WTC11 (cell line): Measurements from ENCODE around the gene SF3B4. TPM values are rescaled to one million over a fixed set of nuclear protein-coding genes. Genes with fewer than 3 reads are reported as not detected.
"Not testable (repeated sequence)": the region's sequence is repeated elsewhere in the genome, so short reads cannot be mapped to it uniquely, and the experiment has no call there.

Experiments used
- ATAC-seq: fragments of 200-7000 bp; cut with Tn5 transposase; 2 replicates; pipeline ENCODE4 v1.10.0; 2021; ENCODE audit warnings: mild to moderate bottlenecking, moderate library complexity
- CTCF ChIA-PET: fragments of 300-600 bp; sonication (Branson Sonifier 250); formaldehyde crosslinking; loops from one replicate; lab custom pipeline; 2021; ENCODE audit warnings: antibody characterized with exemption; lab: Charles Lee
- POLR2A ChIA-PET: fragments of 350-600 bp; sonication (Branson Sonifier 250); formaldehyde crosslinking; loops from one replicate; lab custom pipeline; 2021; ENCODE audit warnings: antibody characterized with exemption; lab: Charles Lee
- DNase-seq: peaks from one replicate; pipeline ENCODE4 v3.0.0; 2021; ENCODE audit warnings: low spot score
- H3K27ac Mint-ChIP-seq: 2 replicates; pipeline ENCODE4 v1.8.0; 2021; ENCODE audit warnings: mixed read lengths
- H3K27me3 Mint-ChIP-seq: 2 replicates; pipeline ENCODE4 v1.8.0; 2021; ENCODE audit warnings: low read depth, mild to moderate bottlenecking, moderate library complexity, mixed read lengths
- H3K36me3 Mint-ChIP-seq: 2 replicates; pipeline ENCODE4 v1.8.0; 2021; ENCODE audit warnings: mixed read lengths
- H3K4me1 Mint-ChIP-seq: 2 replicates; pipeline ENCODE4 v1.8.0; 2022; ENCODE audit warnings: mixed read lengths
- H3K4me3 Mint-ChIP-seq: 2 replicates; pipeline ENCODE4 v1.8.0; 2021; ENCODE audit warnings: mild to moderate bottlenecking, moderate library complexity, mixed read lengths
- H3K9me3 Mint-ChIP-seq: 2 replicates; pipeline ENCODE4 v1.8.0; 2021; ENCODE audit warnings: mixed read lengths
- ARID4B ChIP-seq: sonication (generic); formaldehyde crosslinking; IDR thresholded peaks from 2 replicates; pipeline ENCODE4 v1.8.0; 2023; ENCODE audit warnings: missing genetic modification reagents, mild to moderate bottlenecking, borderline replicate concordance
- CREB1 ChIP-seq: sonication (generic); formaldehyde crosslinking; IDR thresholded peaks from 2 replicates; pipeline ENCODE4 v1.8.0; 2023; ENCODE audit warnings: mild to moderate bottlenecking, missing genetic modification reagents
- CREM ChIP-seq: sonication (generic); formaldehyde crosslinking; IDR thresholded peaks from 2 replicates; pipeline ENCODE4 v1.8.1; 2022; ENCODE audit warnings: mild to moderate bottlenecking, missing genetic modification reagents, moderate library complexity
- E2F5 ChIP-seq: sonication (generic); formaldehyde crosslinking; IDR thresholded peaks from 2 replicates; pipeline ENCODE4 v1.8.1; 2022; ENCODE audit warnings: mild to moderate bottlenecking, moderate library complexity, missing genetic modification reagents
- ELF4 ChIP-seq: sonication (generic); formaldehyde crosslinking; IDR thresholded peaks from 2 replicates; pipeline ENCODE4 v1.8.1; 2022; ENCODE audit warnings: low read depth, mild to moderate bottlenecking, moderate library complexity, missing genetic modification reagents
- IRF1 ChIP-seq: sonication (generic); formaldehyde crosslinking; IDR thresholded peaks from 2 replicates; pipeline ENCODE4 v1.8.0; 2023; ENCODE audit warnings: missing genetic modification reagents
- NFATC4 ChIP-seq: fragments of 250-450 bp; sonication (Bioruptor Pico); IDR thresholded peaks from 2 replicates; pipeline ENCODE4 v1.9.0; 2021; ENCODE audit warnings: mild to moderate bottlenecking
- RORB ChIP-seq: fragments of 250-450 bp; sonication (Bioruptor Pico); IDR thresholded peaks from 2 replicates; pipeline ENCODE4 v1.9.0; 2021; ENCODE audit warnings: mild to moderate bottlenecking
- SMAD3 ChIP-seq: sonication (generic); formaldehyde crosslinking; IDR thresholded peaks from 2 replicates; pipeline ENCODE4 v1.8.0; 2022; ENCODE audit warnings: missing genetic modification reagents, mild to moderate bottlenecking, borderline replicate concordance
- SOX15 ChIP-seq: fragments of 250-450 bp; sonication (Bioruptor Pico); IDR thresholded peaks from 2 replicates; pipeline ENCODE4 v1.9.0; 2021; ENCODE audit warnings: mild to moderate bottlenecking
- TEAD4 ChIP-seq: sonication (generic); formaldehyde crosslinking; IDR thresholded peaks from 2 replicates; pipeline ENCODE4 v1.8.0; 2022; ENCODE audit warnings: mild to moderate bottlenecking, missing genetic modification reagents
- TP53 ChIP-seq: sonication (generic); formaldehyde crosslinking; IDR thresholded peaks from 2 replicates; pipeline ENCODE4 v1.8.1; 2023; ENCODE audit warnings: mild to moderate bottlenecking, missing genetic modification reagents
- ZNF416 ChIP-seq: fragments of 250-450 bp; sonication (Bioruptor Pico); IDR thresholded peaks from 2 replicates; pipeline ENCODE4 v1.9.0; 2021; ENCODE audit warnings: mild to moderate bottlenecking, inconsistent platforms
- ZNF671 ChIP-seq: fragments of 250-450 bp; sonication (Bioruptor Pico); IDR thresholded peaks from 2 replicates; pipeline ENCODE4 v1.8.0; 2021; ENCODE audit warnings: mild to moderate bottlenecking
- ZSCAN18 ChIP-seq: fragments of 250-450 bp; sonication (Bioruptor Pico); IDR thresholded peaks from 2 replicates; pipeline ENCODE4 v2.1.2; 2022; ENCODE audit warnings: mild to moderate bottlenecking, moderate library complexity
- total RNA-seq: library from RNA; stranded (reverse); gene quantifications from 3 replicates; pipeline ENCODE4 v1.2.3, GENCODE V29; 2021
- TF ChIP-seq, protein P1 (sequence below): fragments of 250-450 bp; sonication (Bioruptor Pico); IDR thresholded peaks from 2 replicates; pipeline ENCODE4 v1.8.0; 2021; ENCODE audit warnings: mild to moderate bottlenecking
- TF ChIP-seq, protein P2 (sequence below): sonication (generic); formaldehyde crosslinking; IDR thresholded peaks from 2 replicates; pipeline ENCODE4 v1.8.1; 2022; ENCODE audit warnings: low read depth, mild to moderate bottlenecking, moderate library complexity, missing genetic modification reagents, borderline replicate concordance
- TF ChIP-seq, protein P3 (sequence below): sonication (generic); formaldehyde crosslinking; IDR thresholded peaks from 2 replicates; pipeline ENCODE4 v1.8.1; 2023; ENCODE audit warnings: mild to moderate bottlenecking, missing genetic modification reagents, moderate library complexity

The SF3B4 gene
- total RNA-seq, 1 experiment from 2014 or later, result 90.1 TPM

- TF ChIP-seq IRF1 (CRISPR knock-in tag), result no peak
Observed at GRCh38 chr1:149942207-149942606, 14.6 kb upstream of the SF3B4 start (continued).

- CTCF ChIA-PET, result no interaction called here
- no peaks in the 10 kb centered on the region; the same call in 1 of the 2 replicates for H3K27me3 Mint-ChIP-seq
- TF ChIP-seq, protein P1, sequence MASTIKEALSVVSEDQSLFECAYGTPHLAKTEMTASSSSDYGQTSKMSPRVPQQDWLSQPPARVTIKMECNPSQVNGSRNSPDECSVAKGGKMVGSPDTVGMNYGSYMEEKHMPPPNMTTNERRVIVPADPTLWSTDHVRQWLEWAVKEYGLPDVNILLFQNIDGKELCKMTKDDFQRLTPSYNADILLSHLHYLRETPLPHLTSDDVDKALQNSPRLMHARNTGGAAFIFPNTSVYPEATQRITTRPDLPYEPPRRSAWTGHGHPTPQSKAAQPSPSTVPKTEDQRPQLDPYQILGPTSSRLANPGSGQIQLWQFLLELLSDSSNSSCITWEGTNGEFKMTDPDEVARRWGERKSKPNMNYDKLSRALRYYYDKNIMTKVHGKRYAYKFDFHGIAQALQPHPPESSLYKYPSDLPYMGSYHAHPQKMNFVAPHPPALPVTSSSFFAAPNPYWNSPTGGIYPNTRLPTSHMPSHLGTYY (CRISPR knock-in tag), result no peak
- TF ChIP-seq ZSCAN18 (no peak), ZNF671 (CRISPR knock-in tag) (no peak), TEAD4 (no peak)
- no peak overlapping the region for H3K4me3 Mint-ChIP-seq
- peaks cover 11% of the 10 kb centered on the region for H3K36me3 Mint-ChIP-seq
- H3K27ac Mint-ChIP-seq, result peak overlapping the region; percentile 71
- DNase-seq (no peak), ATAC-seq (no peak)
- no peaks in the 10 kb centered on the region for H3K9me3 Mint-ChIP-seq
- peaks cover 65% of the 10 kb centered on the region for H3K4me1 Mint-ChIP-seq
- POLR2A ChIA-PET, result interaction anchor here (0.7 kb wide), 1 partner anchor 52 kb away, joined by 3 read pairs; no protein-coding TSS in a partner anchor
Observed at GRCh38 chr1:149940427-149940826, 12.8 kb upstream of the SF3B4 start.

GRCh38 chr1:149938668-149939003, 11.0 kb upstream of the SF3B4 start:
- H3K27ac Mint-ChIP-seq, result peak overlapping the region; percentile 99
- POLR2A ChIA-PET, result interaction anchor here (0.6 to 2.1 kb wide), 4 partner anchors 9 to 1068 kb away, joined by 3 to 19 read pairs (median 4); a partner anchor contains a TSS
- H3K4me3 Mint-ChIP-seq, result peak overlapping the region; percentile 55

DNA sequence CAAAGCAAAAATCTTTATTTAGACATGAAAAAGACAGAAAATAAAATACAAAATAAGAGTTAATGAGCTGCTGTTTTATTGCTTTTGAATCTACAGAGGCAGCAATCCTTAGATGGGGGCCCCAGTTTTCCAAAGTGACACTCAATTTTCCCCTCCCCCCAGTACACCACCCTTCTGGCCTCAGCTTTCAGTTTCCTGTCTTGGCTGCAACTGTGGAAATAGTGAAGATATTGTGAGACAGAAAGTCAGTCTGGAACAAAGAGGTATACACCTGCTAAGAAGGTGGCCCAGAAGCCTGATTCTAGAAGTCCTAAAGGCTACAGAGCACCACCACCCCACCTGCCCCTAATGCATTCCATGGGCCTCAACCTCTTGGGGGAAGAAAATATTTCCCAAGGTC, 10.2 kb upstream of the SF3B4 start:
- Mint-ChIP-seq H3K27me3 (no peaks in the 10 kb centered on the region; the same call in 1 of the 2 replicates), H3K27ac (peak overlapping the region; percentile 94)
- ATAC-seq, result no peak
- no peak for TF ChIP-seq IRF1 (CRISPR knock-in tag)
- TF ChIP-seq SOX15 (CRISPR knock-in tag), result no peak
- no peak for TF ChIP-seq RORB (CRISPR knock-in tag)
- TF ChIP-seq, protein P2, sequence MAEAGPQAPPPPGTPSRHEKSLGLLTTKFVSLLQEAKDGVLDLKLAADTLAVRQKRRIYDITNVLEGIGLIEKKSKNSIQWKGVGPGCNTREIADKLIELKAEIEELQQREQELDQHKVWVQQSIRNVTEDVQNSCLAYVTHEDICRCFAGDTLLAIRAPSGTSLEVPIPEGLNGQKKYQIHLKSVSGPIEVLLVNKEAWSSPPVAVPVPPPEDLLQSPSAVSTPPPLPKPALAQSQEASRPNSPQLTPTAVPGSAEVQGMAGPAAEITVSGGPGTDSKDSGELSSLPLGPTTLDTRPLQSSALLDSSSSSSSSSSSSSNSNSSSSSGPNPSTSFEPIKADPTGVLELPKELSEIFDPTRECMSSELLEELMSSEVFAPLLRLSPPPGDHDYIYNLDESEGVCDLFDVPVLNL (CRISPR knock-in tag), result no peak
- no peak for TF ChIP-seq ELF4 (CRISPR knock-in tag)
- TF ChIP-seq ZNF416 (CRISPR knock-in tag), result no peak
- no peak for TF ChIP-seq CREB1 (CRISPR knock-in tag)
- TF ChIP-seq CREM (CRISPR knock-in tag), result no peak
- no peak for TF ChIP-seq NFATC4 (CRISPR knock-in tag)
- TF ChIP-seq, protein P3, sequence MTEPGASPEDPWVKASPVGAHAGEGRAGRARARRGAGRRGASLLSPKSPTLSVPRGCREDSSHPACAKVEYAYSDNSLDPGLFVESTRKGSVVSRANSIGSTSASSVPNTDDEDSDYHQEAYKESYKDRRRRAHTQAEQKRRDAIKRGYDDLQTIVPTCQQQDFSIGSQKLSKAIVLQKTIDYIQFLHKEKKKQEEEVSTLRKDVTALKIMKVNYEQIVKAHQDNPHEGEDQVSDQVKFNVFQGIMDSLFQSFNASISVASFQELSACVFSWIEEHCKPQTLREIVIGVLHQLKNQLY, result no peak
- no peak for TF ChIP-seq E2F5 (CRISPR knock-in tag)
- TF ChIP-seq TP53 (CRISPR knock-in tag), result no peak
- TF ChIP-seq ARID4B (CRISPR knock-in tag), result no peak
- no peak for TF ChIP-seq SMAD3 (CRISPR knock-in tag)
- TF ChIP-seq, all 79 proteins: peak for 0
- Mint-ChIP-seq H3K4me3 (peak overlapping the region; percentile 77), H3K4me1 (peaks cover 60% of the 10 kb centered on the region), H3K9me3 (no peaks in the 10 kb centered on the region), H3K36me3 (no peaks in the 10 kb centered on the region)
- POLR2A ChIA-PET, result interaction anchor here (0.6 to 2.2 kb wide), 7 partner anchors 10 to 1219 kb away, joined by 3 to 16 read pairs (median 4); a partner anchor contains a TSS
- CTCF ChIA-PET, result interaction anchor here (0.5 to 1.5 kb wide), 3 partner anchors 10 to 249 kb away, joined by 4 to 7 read pairs (median 5); partner anchors contain the start of gene SF3B4
- DNase-seq, result no peak

More at GRCh38 chr1:149938668-149939003, 11.0 kb upstream of the SF3B4 start:
- not testable (repeated sequence) for DNase-seq, H3K9me3 Mint-ChIP-seq, ATAC-seq, H3K27me3 Mint-ChIP-seq, H3K36me3 Mint-ChIP-seq
- peaks cover 65% of the 10 kb centered on the region for H3K4me1 Mint-ChIP-seq
- CTCF ChIA-PET, result interaction anchor here (0.6 to 1.0 kb wide), 3 partner anchors 16 to 249 kb away, joined by 3 read pairs; no protein-coding TSS in a partner anchor
